ENCODE results near the gene DOCK6. TPM values are rescaled to one million over a fixed set of nuclear protein-coding genes. Genes with fewer than 3 reads are reported as not detected.
A peak's percentile ranks its signal among the peaks of the same experiment; 100 is the strongest.

DOCK6 gene
- total RNA-seq, 1 donor, result 183 TPM

GRCh38 chr19:11152318-11153062 lies 109.8 kb downstream of the DOCK6 start:
- Histone ChIP-seq H3K79me2 (ENCODE audit: insufficient read depth, low read length) (peaks cover 38% of the 10 kb centered on the region), H2AFZ (ENCODE audit: low read length) (peak overlapping the region; percentile 71)
- DNase-seq (ENCODE audit: insufficient read length, low spot score, missing footprints), result peak; percentile 95

GRCh38 chr19:11151181-11151580 lies 111.1 kb downstream of the DOCK6 start:
- H3K4me1 ChIP-seq (ENCODE audit: insufficient read depth, low read length), result peaks cover 27% of the 10 kb centered on the region
- H3K36me3 ChIP-seq (ENCODE audit: insufficient read depth, low read length), result peaks cover 3% of the 10 kb centered on the region
- H3K27me3 ChIP-seq (ENCODE audit: insufficient read depth, low read length), result no peaks in the 10 kb centered on the region
- no peak overlapping the region for H3K4me2 ChIP-seq (ENCODE audit: insufficient read depth, low read length)
- H4K20me1 ChIP-seq (ENCODE audit: insufficient read depth, low read length), result no peaks in the 10 kb centered on the region
- no peak overlapping the region for H3K4me3 ChIP-seq (ENCODE audit: insufficient read depth, low read length)
- peak overlapping the region; percentile 82 for H3K27ac ChIP-seq (ENCODE audit: low read depth, low read length)
- DNase-seq (ENCODE audit: insufficient read length, low spot score, missing footprints), result peak; percentile 70
- no peak for TF ChIP-seq CTCF (IDR thresholded peaks at IDR 0.05; ENCODE audit: extremely low read depth, low read depth, low read length)
- peaks cover 38% of the 10 kb centered on the region for H3K79me2 ChIP-seq (ENCODE audit: insufficient read depth, low read length)
- H3K9me3 ChIP-seq (ENCODE audit: low read depth, low read length), result no peaks in the 10 kb centered on the region
- peak overlapping the region; percentile 93 for H2AFZ ChIP-seq (ENCODE audit: low read length)

More at GRCh38 chr19:11152318-11153062, 109.8 kb downstream of the DOCK6 start:
- H3K27me3 ChIP-seq (ENCODE audit: insufficient read depth, low read length), result no peaks in the 10 kb centered on the region
- no peak overlapping the region for H3K4me2 ChIP-seq (ENCODE audit: insufficient read depth, low read length)
- H3K4me1 ChIP-seq (ENCODE audit: insufficient read depth, low read length), result peaks cover 30% of the 10 kb centered on the region
- no peak for TF ChIP-seq CTCF (IDR thresholded peaks at IDR 0.05; ENCODE audit: extremely low read depth, low read depth, low read length)
- H3K36me3 ChIP-seq (ENCODE audit: insufficient read depth, low read length), result peaks cover 2% of the 10 kb centered on the region
- no peaks in the 10 kb centered on the region for H3K9me3 ChIP-seq (ENCODE audit: low read depth, low read length)
- no peaks in the 10 kb centered on the region for H4K20me1 ChIP-seq (ENCODE audit: insufficient read depth, low read length)
- H3K27ac ChIP-seq (ENCODE audit: low read depth, low read length), result peak overlapping the region; percentile 84
- no peak overlapping the region for H3K4me3 ChIP-seq (ENCODE audit: insufficient read depth, low read length)

Other genes with a start within 250 kb of the DOCK6 start
- 313 and 326 TPM in 2 replicates for gene LDLR, start 173.1 kb downstream of the DOCK6 start, total RNA-seq
- gene SPC24, start 106.7 kb downstream of the DOCK6 start, total RNA-seq, result 5.4 and 6.5 TPM in 2 replicates
- gene KANK2, start 65.0 kb downstream of the DOCK6 start, total RNA-seq, result 253 and 295 TPM in 2 replicates
- gene ANGPTL8, start 22.9 kb downstream of the DOCK6 start, total RNA-seq, result not detected in 2 replicates
- gene TSPAN16, start 33.6 kb upstream of the DOCK6 start, total RNA-seq, result not detected in 2 replicates
- 2.1 and 3.3 TPM in 2 replicates for gene RAB3D, start 77.1 kb upstream of the DOCK6 start, total RNA-seq
- gene TMEM205, start 83.7 kb upstream of the DOCK6 start, total RNA-seq, result 29.2 and 59.4 TPM in 2 replicates
- 4.0 and 8.0 TPM in 2 replicates for gene CCDC159, start 84.0 kb upstream of the DOCK6 start, total RNA-seq
- 10.6 and 14.1 TPM in 2 replicates for gene PLPPR2, start 92.9 kb upstream of the DOCK6 start, total RNA-seq
- gene SWSAP1, start 112.1 kb upstream of the DOCK6 start, total RNA-seq, result 0.72 and 0.88 TPM in 2 replicates
- gene EPOR, start 121.8 kb upstream of the DOCK6 start, total RNA-seq, result 1.8 and 2.5 TPM in 2 replicates
- 0.29 and 0.36 TPM in 2 replicates for gene RGL3, start 156.8 kb upstream of the DOCK6 start, total RNA-seq
- under 0.01 TPM in 2 replicates for gene ODAD3, start 172.6 kb upstream of the DOCK6 start, total RNA-seq
- 117 and 119 TPM in 2 replicates for gene PRKCSH, start 173.1 kb upstream of the DOCK6 start, total RNA-seq
- gene ELAVL3, start 218.5 kb upstream of the DOCK6 start, total RNA-seq, result 0.72 TPM in 1 of 2 replicates, not detected in the other
- gene ZNF653, start 243.3 kb upstream of the DOCK6 start, total RNA-seq, result 2.9 and 3.5 TPM in 2 replicates

Measured in osteoblast (primary cell).